Muscle layer of colon (tissue), 2 donors: ENCODE results near the gene LIPF.
"Not testable (repeated sequence)": the region's sequence is repeated elsewhere in the genome, so short reads cannot be mapped to it uniquely, and the experiment has no call there.

Source experiments
- H3K27ac ChIP-seq: one replicate; pipeline ENCODE4 v1.7.0; 2013; ENCODE audit warnings: low read depth, mild to moderate bottlenecking, low read length, moderate library complexity
- H3K27me3 ChIP-seq, 2 donors: one replicate each; pipeline ENCODE4 v1.7.0; 2013; ENCODE audit warnings: low read length in 2 of 2, mild to moderate bottlenecking in 2 of 2; ENCODE audit not compliant: insufficient read depth in 2 of 2, control insufficient read depth in 1 of 2
- H3K36me3 ChIP-seq: one replicate; pipeline ENCODE4 v1.7.0; 2013; ENCODE audit warnings: mild to moderate bottlenecking, low read length; ENCODE audit not compliant: insufficient read depth
- H3K4me1 ChIP-seq: one replicate; pipeline ENCODE4 v1.7.0; 2013; ENCODE audit warnings: mild to moderate bottlenecking, low read length; ENCODE audit not compliant: insufficient read depth
- H3K4me3 ChIP-seq, 2 donors: one replicate each; pipeline ENCODE4 v1.7.0; 2013; ENCODE audit warnings: low read length in 2 of 2, low read depth in 1 of 2, mild to moderate bottlenecking in 1 of 2, moderate library complexity in 1 of 2
- H3K9ac ChIP-seq: one replicate; pipeline ENCODE4 v1.7.0; 2013; ENCODE audit warnings: low read length
- H3K9me3 ChIP-seq: one replicate; pipeline ENCODE4 v1.7.0; 2013; ENCODE audit warnings: mild to moderate bottlenecking, low read length
- donor health status: abdominal sarcoma.
- donor health status: Adenocarcinoma of cecum.

The LIPF gene

GRCh38 chr10:88651101-88651551 lies 13.1 kb upstream of the LIPF start:
- Histone ChIP-seq H3K4me1 (no peaks in the 10 kb centered on the region), H3K36me3 (no peaks in the 10 kb centered on the region), H3K27me3 (no peaks in the 10 kb centered on the region), H3K9me3 (no peaks in the 10 kb centered on the region), H3K4me3 (no peak overlapping the region), H3K27ac (no peak overlapping the region), H3K9ac (no peak overlapping the region)

- no peak overlapping the region for H3K27ac ChIP-seq
- H3K4me1 ChIP-seq: no peaks in the 10 kb centered on the region
- H3K9ac ChIP-seq: no peak overlapping the region
- H3K4me3 ChIP-seq: no peak overlapping the region
- H3K36me3 ChIP-seq: no peaks in the 10 kb centered on the region
- no peaks in the 10 kb centered on the region for H3K9me3 ChIP-seq
- no peaks in the 10 kb centered on the region for H3K27me3 ChIP-seq
Measured at GRCh38 chr10:88652616-88653015, 11.6 kb upstream of the LIPF start.

GRCh38 chr10:88657901-88658300 lies 6.3 kb upstream of the LIPF start:
- H3K4me1 ChIP-seq: no peaks in the 10 kb centered on the region
- H3K9ac ChIP-seq: no peak overlapping the region
- H3K36me3 ChIP-seq: no peaks in the 10 kb centered on the region
- no peaks in the 10 kb centered on the region for H3K9me3 ChIP-seq
- H3K27ac ChIP-seq: no peak overlapping the region
- no peak overlapping the region for H3K4me3 ChIP-seq
- H3K27me3 ChIP-seq: no peaks in the 10 kb centered on the region

- H3K9me3 ChIP-seq: no peaks in the 10 kb centered on the region
- H3K27ac ChIP-seq: no peak overlapping the region
- H3K9ac ChIP-seq: no peak overlapping the region
- no peak overlapping the region for H3K4me3 ChIP-seq
- H3K27me3 ChIP-seq: no peaks in the 10 kb centered on the region
- no peaks in the 10 kb centered on the region for H3K4me1 ChIP-seq
- no peaks in the 10 kb centered on the region for H3K36me3 ChIP-seq
Measured at GRCh38 chr10:88659725-88660597, 4.3 kb upstream of the LIPF start.

- H3K9me3 ChIP-seq: no peaks in the 10 kb centered on the region
- no peak overlapping the region for H3K9ac ChIP-seq
- no peaks in the 10 kb centered on the region for H3K27me3 ChIP-seq
- no peaks in the 10 kb centered on the region for H3K4me1 ChIP-seq
- no peaks in the 10 kb centered on the region for H3K36me3 ChIP-seq
- H3K27ac ChIP-seq: no peak overlapping the region
- no peak overlapping the region for H3K4me3 ChIP-seq
Measured at GRCh38 chr10:88660598-88660884, 3.7 kb upstream of the LIPF start.

GRCh38 chr10:88661018-88661417 lies 3.2 kb upstream of the LIPF start:
- Histone ChIP-seq H3K27ac (no peak overlapping the region), H3K27me3 (no peaks in the 10 kb centered on the region), H3K9me3 (no peaks in the 10 kb centered on the region), H3K9ac (no peak overlapping the region), H3K4me1 (no peaks in the 10 kb centered on the region), H3K36me3 (no peaks in the 10 kb centered on the region), H3K4me3 (no peak overlapping the region)

- Histone ChIP-seq H3K36me3 (no peaks in the 10 kb centered on the region), H3K4me1 (no peaks in the 10 kb centered on the region), H3K27me3 (no peaks in the 10 kb centered on the region), H3K9ac (no peak overlapping the region), H3K9me3 (no peaks in the 10 kb centered on the region), H3K4me3 (no peak overlapping the region), H3K27ac (no peak overlapping the region)
Measured at GRCh38 chr10:88661577-88661976, 2.7 kb upstream of the LIPF start.

- not testable (repeated sequence) for H3K4me1 ChIP-seq, H3K9me3 ChIP-seq, H3K36me3 ChIP-seq, H3K27me3 ChIP-seq, H3K27ac ChIP-seq, H3K9ac ChIP-seq, H3K4me3 ChIP-seq
Measured at GRCh38 chr10:88663153-88663552, 1.1 kb upstream of the LIPF start.

- Histone ChIP-seq H3K27ac (no peak overlapping the region), H3K4me3 (no peak overlapping the region), H3K27me3 (no peaks in the 10 kb centered on the region), H3K4me1 (no peaks in the 10 kb centered on the region), H3K9me3 (no peaks in the 10 kb centered on the region), H3K9ac (no peak overlapping the region), H3K36me3 (no peaks in the 10 kb centered on the region)
Measured at GRCh38 chr10:88668465-88668864, 4.2 kb downstream of the LIPF start.

GRCh38 chr10:88670497-88670896 lies 6.3 kb downstream of the LIPF start:
- Histone ChIP-seq H3K27ac (no peak overlapping the region), H3K27me3 (no peaks in the 10 kb centered on the region), H3K4me1 (no peaks in the 10 kb centered on the region), H3K9ac (no peak overlapping the region), H3K36me3 (no peaks in the 10 kb centered on the region), H3K4me3 (no peak overlapping the region), H3K9me3 (no peaks in the 10 kb centered on the region)

- H3K9me3 ChIP-seq: no peaks in the 10 kb centered on the region
- no peak overlapping the region for H3K4me3 ChIP-seq
- H3K4me1 ChIP-seq: no peaks in the 10 kb centered on the region
- H3K27ac ChIP-seq: no peak overlapping the region
- H3K9ac ChIP-seq: no peak overlapping the region
- H3K27me3 ChIP-seq: no peaks in the 10 kb centered on the region
- H3K36me3 ChIP-seq: no peaks in the 10 kb centered on the region
Measured at GRCh38 chr10:88672041-88672440, 7.8 kb downstream of the LIPF start.
